GM18858 (cell line): Measurements from ENCODE around the gene RALGDS.

Experiments
- ATAC-seq: cut with Tn5 transposase; IDR thresholded peaks from one replicate; pipeline ENCODE4 v1.9.1; 2021; ENCODE audit not compliant: unreplicated experiment

The RALGDS gene

GRCh38 chr9:133055788-133056420, 65.1 kb downstream of the RALGDS start:
- no peak for ATAC-seq

GRCh38 chr9:133054966-133055365, 66.1 kb downstream of the RALGDS start:
- ATAC-seq: no peak

- no peak for ATAC-seq
These were observed 66.7 kb downstream of the RALGDS start for GRCh38 chr9:133054194-133054890.

DNA sequence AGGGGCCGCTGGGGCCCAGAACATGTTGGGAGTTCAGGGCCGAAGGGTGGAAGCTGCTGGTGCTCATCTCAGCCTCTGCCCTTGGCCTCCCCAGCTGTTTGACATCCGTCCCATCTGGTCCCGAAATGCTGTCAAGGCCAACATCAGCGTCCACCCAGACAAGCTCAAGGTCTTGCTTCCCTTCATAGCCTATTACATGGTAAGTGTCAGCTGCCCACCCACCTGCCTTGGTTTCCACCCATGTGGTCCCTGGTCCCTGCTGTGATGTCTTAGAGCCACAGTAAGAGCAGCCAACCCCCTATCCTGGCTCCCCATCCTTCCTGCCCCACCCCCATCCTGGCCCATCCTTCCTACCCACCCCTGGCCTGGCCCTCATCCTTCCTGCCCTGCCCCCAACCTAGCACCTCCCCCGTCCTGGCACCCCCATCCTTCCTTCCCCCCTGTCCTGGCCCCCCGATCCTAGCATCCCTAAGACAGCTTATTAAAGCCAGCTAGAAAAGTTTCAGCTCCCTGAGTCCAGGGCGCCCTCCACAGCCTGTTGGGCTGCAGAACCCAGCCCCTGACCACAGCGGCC, 69.0 kb downstream of the RALGDS start:
- ATAC-seq: no peak

GRCh38 chr9:133051281-133051900, 69.6 kb downstream of the RALGDS start:
- no peak for ATAC-seq

DNA sequence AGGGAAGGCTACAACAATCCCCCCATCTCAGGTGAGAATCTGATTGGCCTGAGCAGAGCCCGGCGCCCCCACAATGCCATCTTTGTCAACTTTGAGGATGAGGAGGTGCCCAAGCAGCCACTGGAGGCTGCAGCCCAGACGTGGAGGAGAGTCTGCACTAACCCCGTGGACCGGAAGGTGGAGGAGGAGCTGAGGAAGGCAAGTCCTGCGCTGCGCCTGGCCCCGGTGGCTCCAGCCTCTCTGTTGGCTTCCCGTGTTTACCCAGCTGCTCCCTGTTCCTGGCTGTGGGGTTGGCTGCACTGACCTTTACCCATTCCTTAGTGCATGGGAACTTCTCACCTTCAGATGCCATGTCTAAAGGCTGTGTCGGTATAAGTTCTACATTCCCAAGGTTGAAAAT, 70.3 kb downstream of the RALGDS start:
- ATAC-seq: no peak

DNA sequence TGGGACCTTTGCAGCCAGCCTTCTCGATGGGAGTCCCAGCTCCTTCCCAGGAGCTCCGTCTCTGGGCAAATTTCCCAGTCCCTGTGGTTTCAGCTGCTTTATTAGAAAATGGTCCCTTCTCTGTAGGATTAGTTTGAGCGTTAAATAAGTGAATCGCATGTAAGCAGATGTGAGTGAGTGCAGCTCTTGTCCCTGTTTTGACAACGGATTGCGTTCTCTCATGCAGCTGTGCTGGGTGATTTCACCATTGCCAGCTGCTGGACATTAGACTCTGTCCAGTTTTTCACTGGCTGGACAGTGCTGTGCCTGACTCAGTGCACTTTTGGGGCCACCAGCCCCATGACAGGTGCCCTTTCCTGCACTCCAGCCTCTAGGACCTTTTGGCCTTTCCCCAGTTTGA, 70.9 kb downstream of the RALGDS start:
- no peak for ATAC-seq

- no peak for ATAC-seq
These were observed 72.0 kb downstream of the RALGDS start for GRCh38 chr9:133049043-133049442.

DNA sequence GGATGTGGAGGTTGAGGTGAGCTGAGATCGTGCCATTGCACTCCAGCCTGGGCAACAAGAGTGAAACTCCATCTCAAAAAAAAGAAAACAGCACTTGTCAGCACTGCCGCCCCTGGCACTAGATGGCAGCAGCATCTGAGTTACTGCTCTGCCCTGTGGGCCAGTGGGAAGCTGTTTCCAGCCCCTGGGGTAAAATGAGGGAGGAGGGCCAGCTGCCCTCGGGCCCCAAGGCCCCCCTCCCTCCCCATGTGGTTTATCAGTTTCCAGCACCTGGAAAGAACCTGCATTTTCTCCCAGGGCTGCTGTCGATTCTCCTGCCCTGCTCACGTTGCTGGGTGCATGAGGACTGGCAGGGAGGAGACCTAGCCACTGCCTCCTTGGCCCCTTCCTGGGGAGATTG, 72.4 kb downstream of the RALGDS start:
- ATAC-seq: no peak
